Right lobe of liver (tissue), 6 donors: Measurements from ENCODE around the gene VPS37D. TPM values are rescaled to one million over a fixed set of nuclear protein-coding genes. Genes with fewer than 3 reads are reported as not detected.

Experiments used
- ATAC-seq, 4 donors: fragments of 200-7000 bp; cut with Tn5 transposase; one replicate each; pipeline ENCODE4 v1.9.1; 2020; ENCODE audit warnings: mild to moderate bottlenecking in 4 of 4, moderate library complexity in 4 of 4
- DNase-seq, 3 donors: peaks; one replicate each; pipeline ENCODE4 v3.0.0-alpha.2; 2020
- H3K27ac ChIP-seq, 3 donors: fragments of 200-600 bp; one replicate each; pipeline ENCODE4 v1.8.0; 2022
- H3K27me3 ChIP-seq, 2 donors: fragments of 200-600 bp; one replicate each; pipeline ENCODE4 v1.8.0; 2022
- H3K36me3 ChIP-seq, 4 donors: fragments of 200-600 bp; sonication (generic) in 1 of 4; one replicate each; pipeline versions ENCODE4 v1.5.1 to v1.8.0; 2017 to 2022; ENCODE audit warnings: control low read depth in 1 of 4
- H3K4me1 ChIP-seq, 4 donors: fragments of 200-600 bp; sonication (generic) in 1 of 4; one replicate each; pipeline versions ENCODE4 v1.5.1 to v1.8.0; 2017 to 2022; ENCODE audit warnings: control low read depth in 1 of 4
- H3K4me3 ChIP-seq, 3 donors: fragments of 200-600 bp; one replicate each; pipeline ENCODE4 v1.8.0; 2022
- H3K9me3 ChIP-seq, 4 donors: fragments of 200-600 bp; sonication (generic) in 1 of 4; one replicate each; pipeline versions ENCODE4 v1.5.1 to v1.8.0; 2017 to 2022; ENCODE audit warnings: control low read depth in 1 of 4
- CTCF ChIP-seq, 4 donors: fragments of 200-600 bp in 3 of 4; fragments of 450-650 bp in 1 of 4; IDR thresholded peaks; one replicate each; pipeline versions ENCODE4 v1.5.1 to v1.8.0; 2016 to 2022; ENCODE audit warnings: antibody characterized with exemption in 4 of 4, mild to moderate bottlenecking in 2 of 4
- POLR2A ChIP-seq: fragments of 450-650 bp; IDR thresholded peaks from one replicate; pipeline ENCODE4 v1.6.1; 2017; ENCODE audit warnings: antibody characterized with exemption, mild to moderate bottlenecking
- WGBS: methylation state at CpG from one replicate; pipeline ENCODE4 v1.1.6; 2018; ENCODE audit warnings: low coverage, low lambda C conversion rate; ENCODE audit not compliant: insufficient coverage; ENCODE audit errors: missing lambda C conversion rate; 5-methylcytosine and 5-hydroxymethylcytosine counted together
- intact Hi-C, 2 donors: fragments of 100-400 bp; cut with DNase I; formaldehyde crosslinking; loops; one replicate each; pipeline versions ENCODE4 v1.11.2 to v1.14.1; 2022
- total RNA-seq, 6 experiments: library from RNA; depleted of rRNA in 2 of 6; stranded (reverse); fragments of >200 nt in 2 of 6; fragmentation: NEBNext Ultra II Directional in 3 of 6; extraction: Animal tissue kit (Norgen Biotek cat#: 25700) in 3 of 6; gene quantifications; one replicate each; pipeline versions ENCODE4 v1.1.0 to v1.2.4, GENCODE V29; 2016 to 2023
- donor health status: DM: no; HTN: yes; CAD: no.
- donor health status: DM: no; HTN: no; CAD: no.
- donor health status: DM: no; HTN: no; CAD: no.
- donor health status: DM: no; HTN: yes; CAD: no.
- donor health status: DM: no; HTN: yes; CAD: no.

Gene VPS37D
- total RNA-seq, 6 experiments from 2014 or later: 1.2 to 3.0 (median 2.2) TPM

DNA sequence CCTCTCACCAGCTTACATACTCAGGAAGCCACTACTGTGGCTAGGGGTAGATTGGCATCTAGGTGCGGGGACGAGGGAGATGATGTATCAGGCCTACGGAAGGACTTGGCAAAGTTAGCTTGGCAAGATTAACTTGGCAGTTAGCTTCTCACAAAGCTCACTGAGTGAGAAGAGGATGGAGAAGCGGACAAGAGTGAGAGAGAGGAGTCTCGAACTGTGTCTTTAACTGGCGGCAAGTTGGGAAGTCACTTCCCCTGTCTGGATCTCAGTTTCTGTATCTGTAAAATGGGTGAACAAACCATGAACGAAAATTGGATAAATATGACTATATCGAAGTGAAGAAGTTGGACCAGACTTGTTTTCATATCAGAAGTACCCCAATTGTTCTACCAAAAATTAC is 33.8 kb upstream of the VPS37D start:
- no peak for DNase-seq
- Histone ChIP-seq H3K4me3 (no peak overlapping the region), H3K9me3 (no peaks in the 10 kb centered on the region), H3K4me1 (peaks cover 0 to 11% (median 5%) of the 10 kb centered on the region in 4 donors), H3K27ac (no peak overlapping the region), H3K36me3 (no peaks in the 10 kb centered on the region), H3K27me3 (no peaks in the 10 kb centered on the region)
- peak in 1 of 4 donors; percentile 25 for ATAC-seq
- TF ChIP-seq CTCF (IDR thresholded peaks at IDR 0.05) (no peak), POLR2A (no peak)
- WGBS: 64% methylated on average over 8 of the region's 8 CpGs
- intact Hi-C loops: no loop called here

- TF ChIP-seq CTCF (IDR thresholded peaks at IDR 0.05): no peak
- no peak for TF ChIP-seq POLR2A
- ATAC-seq: no peak
- H3K9me3 ChIP-seq: no peaks in the 10 kb centered on the region
- H3K4me3 ChIP-seq: no peak overlapping the region
- H3K27ac ChIP-seq: no peak overlapping the region
- H3K36me3 ChIP-seq: no peaks in the 10 kb centered on the region
- DNase-seq: no peak
- whole genome bisulfite sequencing: 87% methylated on average over 6 of the region's 8 CpGs
- peaks cover 0 to 11% (median 5%) of the 10 kb centered on the region in 4 donors for H3K4me1 ChIP-seq
- H3K27me3 ChIP-seq: no peaks in the 10 kb centered on the region
- intact Hi-C loops: no loop called here
Measured at GRCh38 chr7:73635428-73636200, 32.0 kb upstream of the VPS37D start.

- Histone ChIP-seq H3K9me3 (no peaks in the 10 kb centered on the region), H3K36me3 (no peaks in the 10 kb centered on the region), H3K4me1 (peaks cover 0 to 3% (median under 1%) of the 10 kb centered on the region in 4 donors), H3K4me3 (no peak overlapping the region), H3K27me3 (no peaks in the 10 kb centered on the region), H3K27ac (no peak overlapping the region)
- intact Hi-C loops: no loop called here
- ATAC-seq (no peak), DNase-seq (no peak)
- WGBS: 36% methylated on average over 3 of the region's 3 CpGs
- TF ChIP-seq POLR2A: no peak
- TF ChIP-seq CTCF (IDR thresholded peaks at IDR 0.05): no peak
Measured at GRCh38 chr7:73638911-73639310, 28.7 kb upstream of the VPS37D start.

- ATAC-seq: no peak
Measured at GRCh38 chr7:73642834-73643233, 24.8 kb upstream of the VPS37D start.

More at GRCh38 chr7:73642834-73643233, 24.8 kb upstream of the VPS37D start:
- Histone ChIP-seq H3K27ac (no peak overlapping the region), H3K4me3 (no peak overlapping the region), H3K9me3 (no peaks in the 10 kb centered on the region), H3K36me3 (no peaks in the 10 kb centered on the region), H3K27me3 (no peaks in the 10 kb centered on the region), H3K4me1 (peaks cover 0 to 9% (median 3%) of the 10 kb centered on the region in 4 donors)
- intact Hi-C loops: no loop called here
- WGBS: 30% methylated on average over 1 of the region's 2 CpGs
- no peak for DNase-seq
- no peak for TF ChIP-seq CTCF (IDR thresholded peaks at IDR 0.05)
- TF ChIP-seq POLR2A: no peak
